T-helper 2 cell (primary cell): ENCODE results near the gene MCOLN2.
"Not testable (repeated sequence)": the region's sequence is repeated elsewhere in the genome, so short reads cannot be mapped to it uniquely, and the experiment has no call there.

Source experiments
- DNase-seq, 5 experiments: peaks; one replicate each; pipeline versions ENCODE4 v3.0.0 to v3.0.0-alpha.2; 2012 to 2022
- total RNA-seq, 2 donors: gene quantifications; one replicate each; lab custom pipeline; 2026; lab: John Stamatoyannopoulos, UW

The MCOLN2 gene
- total RNA-seq = 17.9 to 22.8 reads per million in 2 donors

- DNase-seq = peak; percentile 23 to 75 (median 36)
Observed at GRCh38 chr1:84996846-84997666, at the start of gene MCOLN2. TSS of gene MCOLN2 (minus strand) at chr1:84997113. CDS start at chr1:84996872, 241 bp downstream.

DNA sequence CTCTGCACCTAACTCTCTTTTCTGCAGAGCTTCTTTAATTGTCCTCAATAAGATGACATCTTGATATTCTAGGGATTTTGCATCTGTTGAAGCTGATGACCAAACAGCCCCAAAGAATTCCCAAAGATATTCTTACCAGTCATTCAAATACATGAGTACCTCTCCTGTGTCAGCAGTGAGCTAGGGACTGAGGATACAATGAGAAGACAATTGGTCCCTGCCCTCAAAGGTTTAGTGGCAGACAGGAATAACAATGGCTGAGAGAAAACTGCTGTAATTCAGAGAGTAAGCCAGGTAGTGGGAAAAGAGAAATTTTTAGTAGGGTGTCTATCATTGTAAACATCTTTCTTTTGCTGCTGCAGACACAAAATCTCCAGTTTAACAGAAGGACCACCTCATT is 45.5 kb upstream of the MCOLN2 start:
- DNase-seq = no peak

DNA sequence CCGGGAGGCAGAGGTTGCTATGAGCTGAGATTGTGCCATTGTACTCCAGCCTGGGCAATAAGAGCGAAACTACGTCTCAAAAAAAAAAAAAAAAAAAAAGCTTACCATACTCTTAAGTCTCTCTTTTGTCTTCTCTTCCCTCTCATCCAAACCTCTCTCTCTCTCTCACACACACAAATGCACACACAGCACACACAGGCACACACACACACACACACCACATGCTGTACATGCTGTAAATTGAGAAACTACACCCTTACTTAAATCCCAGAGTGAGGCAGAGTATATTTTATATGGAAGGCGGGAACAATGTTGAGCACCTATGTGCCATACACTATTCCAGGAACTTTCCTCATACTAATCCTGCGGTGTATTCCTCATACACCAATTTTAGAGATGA is 44.9 kb upstream of the MCOLN2 start:
- no peak for DNase-seq

GRCh38 chr1:85033221-85033620 is 36.3 kb upstream of the MCOLN2 start:
- no peak for DNase-seq

DNA sequence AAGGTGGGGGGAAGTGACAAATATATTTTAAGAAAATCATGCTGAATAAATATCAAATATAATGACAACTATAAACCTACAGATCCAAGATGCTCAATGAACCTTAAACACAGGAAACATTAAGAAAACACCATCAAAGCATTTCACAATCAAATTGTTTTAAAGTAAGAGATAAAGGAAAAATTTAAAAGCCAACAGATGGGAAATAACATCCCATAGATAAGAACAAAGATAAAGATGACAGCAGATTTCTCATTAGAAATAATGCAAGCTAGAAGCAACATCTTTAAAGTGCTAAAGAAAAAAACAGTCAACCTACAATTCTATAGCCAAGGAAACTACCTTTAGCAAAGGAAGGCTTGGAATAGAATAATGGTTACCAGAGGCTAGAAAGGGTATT is 33.6 kb upstream of the MCOLN2 start:
- no peak for DNase-seq

- DNase-seq = no peak
Observed at GRCh38 chr1:85028151-85028550, 31.2 kb upstream of the MCOLN2 start.

DNA sequence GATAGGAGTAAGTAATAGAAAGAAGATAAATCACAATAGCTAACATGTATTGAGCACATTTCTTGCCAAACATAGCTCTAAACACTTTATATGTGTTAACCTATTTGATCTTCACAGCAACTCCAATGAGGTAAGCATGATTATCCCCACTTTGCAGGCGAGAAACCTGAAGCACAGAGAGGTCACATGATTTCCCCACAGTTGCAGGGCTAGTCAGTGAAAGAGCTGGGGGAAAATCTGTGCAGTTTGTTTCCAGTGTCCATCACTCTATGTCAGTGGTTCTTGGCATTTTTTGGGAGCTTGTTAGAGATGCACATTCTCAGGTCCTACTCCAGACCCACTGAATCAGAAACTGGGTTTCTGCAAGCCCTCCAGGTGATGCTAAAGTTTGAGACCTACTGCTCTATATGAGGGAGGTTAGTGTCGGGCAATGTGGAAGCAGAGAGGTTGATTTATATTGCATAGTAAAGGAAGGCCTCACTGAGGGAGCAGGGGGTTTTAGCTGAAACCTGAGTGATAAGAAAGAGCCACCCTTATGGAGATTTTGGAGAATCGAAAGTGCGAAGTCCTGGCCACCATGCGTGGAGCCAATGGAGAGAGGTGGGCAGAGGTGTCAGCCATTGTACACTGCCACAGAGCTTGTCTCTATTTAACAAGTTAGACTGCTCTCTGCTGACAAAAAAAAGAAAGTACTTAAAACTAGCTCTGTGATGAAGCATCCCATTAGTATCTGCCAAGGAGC is 30.5 kb upstream of the MCOLN2 start:
- DNase-seq = peak in 2 of 5 experiments; percentile 48 to 66

DNA sequence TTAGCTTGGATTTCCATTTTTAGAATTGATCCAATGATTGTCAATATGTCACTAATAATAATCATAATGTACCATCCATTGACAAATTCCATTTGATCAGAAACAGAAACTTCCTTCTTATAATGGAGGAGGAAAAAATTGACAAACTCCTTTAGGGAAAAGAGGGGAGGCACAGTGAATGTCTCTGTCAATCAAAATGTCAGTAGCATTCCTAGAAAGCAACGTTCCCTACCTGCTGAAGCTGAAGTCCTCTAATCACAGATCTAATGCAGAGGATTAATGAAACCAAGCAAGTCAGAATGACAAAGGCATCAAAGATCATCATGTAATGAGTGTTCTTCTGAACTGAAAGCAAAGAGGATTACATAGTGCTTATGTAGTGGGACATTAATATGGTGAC is 29.0 kb upstream of the MCOLN2 start:
- no peak for DNase-seq

- no peak for DNase-seq
Observed at GRCh38 chr1:85024736-85025135, 27.8 kb upstream of the MCOLN2 start.

DNA sequence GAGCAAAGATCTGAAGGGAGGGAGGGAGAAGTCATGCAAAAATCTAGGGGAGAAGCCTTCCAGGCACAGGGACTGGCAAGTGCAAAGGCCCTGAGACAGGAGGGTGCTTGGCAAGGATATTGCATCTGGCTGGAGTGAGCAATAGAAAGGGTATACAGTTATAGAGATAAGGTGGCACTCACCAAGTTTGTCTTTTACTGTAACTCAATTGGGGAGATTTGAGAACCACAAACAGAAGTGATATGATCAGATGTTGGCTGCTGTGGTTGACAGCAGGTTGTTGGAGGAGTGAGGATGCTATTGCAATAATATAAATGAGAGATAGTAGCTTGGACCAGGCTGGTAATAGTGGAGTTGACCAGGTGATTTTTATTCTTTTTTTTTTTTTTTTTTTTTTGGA is 25.8 kb upstream of the MCOLN2 start:
- DNase-seq = peak in 1 of 5 experiments; percentile 77

- DNase-seq = no peak
Observed at GRCh38 chr1:85019994-85020393, 23.1 kb upstream of the MCOLN2 start.

DNA sequence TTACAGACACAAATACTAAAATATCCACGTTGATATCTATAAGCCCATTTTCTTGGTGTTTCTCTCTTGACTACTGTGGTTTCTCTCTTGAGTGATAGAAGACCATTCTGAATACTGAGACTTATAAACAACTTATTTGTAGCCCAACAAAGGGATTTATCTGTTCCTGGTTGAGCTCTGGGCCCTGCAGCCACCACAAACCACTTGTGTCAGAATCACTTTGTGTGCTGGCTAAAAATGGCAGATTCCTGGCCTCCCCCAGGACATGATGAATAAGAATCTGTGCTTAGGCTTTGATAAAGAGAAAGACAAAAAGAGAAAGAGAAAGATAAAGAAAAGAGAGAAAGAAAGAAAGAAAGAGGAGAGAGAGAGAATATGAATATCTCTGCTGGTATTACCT is 18.9 kb upstream of the MCOLN2 start:
- peak in 1 of 5 experiments; percentile 37 for DNase-seq

DNA sequence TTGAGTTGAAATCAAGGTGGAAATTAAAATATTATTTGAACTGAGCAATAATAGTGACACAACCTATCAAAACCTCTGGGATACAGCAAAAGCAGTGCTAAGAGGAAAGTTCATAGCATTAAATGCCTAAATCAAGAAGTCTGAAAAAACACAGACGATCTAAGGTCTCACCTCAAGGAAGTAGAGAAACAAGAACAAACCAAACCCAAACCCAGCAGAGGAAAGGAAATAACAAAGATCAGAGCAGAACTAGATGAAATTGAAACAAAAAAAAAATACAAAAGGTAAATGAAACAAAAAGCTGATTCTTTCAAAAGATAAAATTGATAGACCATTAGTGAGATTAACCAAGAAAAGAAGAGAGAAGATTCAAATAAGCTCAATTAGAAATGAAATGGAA is 8.7 kb upstream of the MCOLN2 start:
- not testable (repeated sequence) for DNase-seq

GRCh38 chr1:85001742-85002141 is 4.8 kb upstream of the MCOLN2 start:
- no peak for DNase-seq

GRCh38 chr1:84998642-84999280 is 1.8 kb upstream of the MCOLN2 start:
- peak in 3 of 5 experiments; percentile 25 to 76 (median 58) for DNase-seq

DNA sequence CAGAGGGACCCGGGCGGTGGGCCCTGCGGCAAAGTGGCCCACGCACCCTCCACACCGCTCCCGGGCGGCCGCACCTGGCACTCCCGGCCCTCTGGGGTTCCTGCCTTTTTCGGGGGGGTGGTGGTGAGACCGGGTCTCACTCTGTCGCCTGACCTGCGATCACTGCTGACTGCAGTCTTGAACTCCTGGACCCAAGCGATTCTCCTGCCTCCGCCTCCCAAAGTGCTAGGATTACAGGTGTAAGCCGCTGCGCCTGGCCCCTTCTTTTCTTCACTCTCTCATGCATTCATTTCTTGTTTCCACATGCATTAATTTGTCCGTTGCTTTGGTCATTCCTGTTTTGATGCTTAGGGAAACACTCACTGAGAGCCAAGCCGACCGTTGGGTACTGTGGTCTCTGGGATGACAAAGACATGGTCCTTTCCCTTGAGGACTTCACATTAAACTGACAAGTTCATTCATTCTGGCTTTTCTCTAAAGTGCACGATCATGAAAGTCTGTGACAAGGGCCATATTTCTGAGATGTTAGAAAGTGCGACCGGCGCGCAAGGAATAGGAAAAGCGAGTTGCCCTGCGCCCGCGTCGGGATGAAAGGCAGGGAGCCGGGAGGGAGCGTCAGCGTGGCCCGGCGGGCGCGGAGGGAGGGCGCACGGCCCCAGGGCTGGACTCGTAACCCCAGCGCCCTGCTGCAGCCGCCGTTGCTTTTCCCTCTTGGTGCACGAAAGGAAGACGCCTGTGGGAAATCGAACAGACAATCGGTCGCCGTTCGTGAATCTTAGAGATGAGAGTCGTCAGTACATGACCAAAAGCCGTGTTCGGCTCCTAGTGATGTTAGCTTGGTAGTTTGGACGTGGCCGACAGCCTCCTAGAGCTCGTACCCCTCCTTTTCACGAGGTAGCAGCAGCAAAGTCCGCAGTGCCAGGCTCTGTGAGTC is 1.0 kb upstream of the MCOLN2 start:
- peak in 1 of 5 experiments; percentile 11 for DNase-seq

GRCh38 chr1:84995484-84996334 is 1.2 kb downstream of the MCOLN2 start:
- peak in 2 of 5 experiments; percentile 29 to 51 for DNase-seq

- no peak for DNase-seq
Observed at GRCh38 chr1:84991097-84991920, 5.6 kb downstream of the MCOLN2 start.

GRCh38 chr1:84988588-84988987 is 8.3 kb downstream of the MCOLN2 start:
- DNase-seq = no peak

GRCh38 chr1:84986561-84986960 is 10.4 kb downstream of the MCOLN2 start:
- not testable (repeated sequence) for DNase-seq
